GM12878 (cell line): ENCODE results near the gene KIF3A. TPM values are rescaled to one million over a fixed set of nuclear protein-coding genes. Genes with fewer than 3 reads are reported as not detected.

Source experiments
- ATAC-seq: fragments of 200-7000 bp; cut with Tn5 transposase; 3 replicates; pipeline ENCODE4 v1.9.1; 2020; ENCODE audit warnings: mild to moderate bottlenecking, moderate library complexity
- BruUV-seq: library from RNA; stranded (reverse); fragments of 400-500 nt; replicated peaks from 2 replicates; lab custom pipeline; 2021; lab: Mats Ljungman, UMichigan
- CTCF ChIA-PET: fragments of 300-600 bp; sonication (Branson Sonifier 250); formaldehyde crosslinking; extraction: SDS; loops from one replicate; lab custom pipeline; 2021; ENCODE audit warnings: inconsistent platforms; lab: Yijun Ruan, JAX
- POLR2A ChIA-PET: fragments of 350-600 bp; formaldehyde crosslinking; extraction: SDS; loops from one replicate; lab custom pipeline; 2021; ENCODE audit warnings: inconsistent platforms; lab: Charles Lee
- RAD21 ChIA-PET: fragments of 300-600 bp; sonication (Branson Sonifier 250); formaldehyde crosslinking; loops from one replicate; lab custom pipeline; 2023; ENCODE audit warnings: antibody characterized with exemption; ENCODE audit not compliant: unreplicated experiment; lab: Charles Lee
- SMC1A ChIA-PET: fragments of 300-600 bp; sonication (Branson Sonifier 250); formaldehyde crosslinking; loops from one replicate; lab custom pipeline; 2023; ENCODE audit not compliant: unreplicated experiment, uncharacterized antibody; lab: Charles Lee
- DNase-seq: peaks from one replicate; pipeline ENCODE4 v3.0.0-alpha.2; 2011; ENCODE audit warnings: low read depth, low spot score
- FAIRE-seq: peaks from 3 replicates; lab custom pipeline; 2011; peaks lifted over from hg19 to GRCh38; lab: Jason Lieb, UNC
- H2AFZ ChIP-seq: 2 replicates; pipeline ENCODE4 v1.6.0; 2011; ENCODE audit warnings: low read depth, low read length, control low read depth; ENCODE audit not compliant: control insufficient read depth
- H3K27ac ChIP-seq: 2 replicates; pipeline ENCODE4 v1.5.1; 2011; ENCODE audit warnings: control low read depth; ENCODE audit not compliant: control insufficient read depth, insufficient read depth
- H3K27me3 ChIP-seq, 2 experiments: replicated peaks in 1 of 2; 2 replicates each; pipeline versions ENCODE4 v1.6.0 to v1.6.1; 2011; ENCODE audit warnings: low read length in 1 of 2; ENCODE audit not compliant: control insufficient read depth in 2 of 2, insufficient read depth in 2 of 2
- H3K36me3 ChIP-seq, 2 experiments: 2 replicates each; pipeline ENCODE4 v1.5.1; 2011; ENCODE audit warnings: low read length in 1 of 2; ENCODE audit not compliant: control insufficient read depth in 2 of 2, insufficient read depth in 2 of 2
- H3K4me1 ChIP-seq: 2 replicates; pipeline ENCODE4 v1.6.1; 2011; ENCODE audit warnings: mild to moderate bottlenecking, low read length, moderate library complexity, mixed read lengths; ENCODE audit not compliant: control insufficient read depth, insufficient read depth
- H3K4me2 ChIP-seq: 2 replicates; pipeline ENCODE4 v1.6.0; 2011; ENCODE audit warnings: control low read depth; ENCODE audit not compliant: control insufficient read depth, insufficient read depth
- H3K4me3 ChIP-seq: fragments of 200-600 bp; sonication (generic); 2 replicates; pipeline ENCODE4 v1.5.1; 2016
- H3K79me2 ChIP-seq: 2 replicates; pipeline ENCODE4 v1.6.0; 2011; ENCODE audit warnings: low read length; ENCODE audit not compliant: control insufficient read depth, insufficient read depth
- H3K9ac ChIP-seq: 2 replicates; pipeline ENCODE4 v1.8.0; 2011; ENCODE audit warnings: low read length, control low read depth, mixed read lengths; ENCODE audit not compliant: control insufficient read depth, insufficient read depth
- H3K9me3 ChIP-seq: replicated peaks from 3 replicates; pipeline ENCODE4 v1.5.1; 2011; ENCODE audit warnings: mild to moderate bottlenecking, low read length; ENCODE audit not compliant: control insufficient read depth, insufficient read depth
- H4K20me1 ChIP-seq: 2 replicates; pipeline ENCODE4 v1.6.0; 2011; ENCODE audit not compliant: control insufficient read depth, insufficient read depth
- CBFB ChIP-seq: IDR thresholded peaks from 2 replicates; pipeline ENCODE4 v1.6.1; 2016; ENCODE audit warnings: antibody characterized with exemption, low read depth
- CHD1 ChIP-seq: IDR thresholded peaks from 2 replicates; pipeline ENCODE4 v1.6.1; 2012; ENCODE audit warnings: low read depth, low read length, improper control_type of control experiment
- SUPT20H ChIP-seq: IDR thresholded peaks from 2 replicates; pipeline ENCODE4 v1.6.1; 2011; ENCODE audit warnings: low read depth, mild to moderate bottlenecking, low read length, moderate library complexity, borderline replicate concordance; ENCODE audit not compliant: control insufficient read depth
- WGBS: methylation state at CpG from one replicate; pipeline ENCODE4 v1.1.6; 2016; ENCODE audit warnings: low lambda C conversion rate; ENCODE audit not compliant: insufficient replicate concordance, insufficient coverage; ENCODE audit errors: missing lambda C conversion rate; 5-methylcytosine and 5-hydroxymethylcytosine counted together
- in situ Hi-C: fragments of 300-500 bp; cut with MboI; formaldehyde crosslinking; loops from 9 replicates; pipeline ENCODE4 v1.14.3; 2018; ENCODE audit warnings: mixed read lengths
- intact Hi-C: fragments of 100-400 bp; cut with micrococcal nuclease; formaldehyde crosslinking; loops from one replicate; pipeline ENCODE4 v1.14.2; 2022; ENCODE audit not compliant: unreplicated experiment
- polyA plus RNA-seq, 11 experiments: library from polyadenylated mRNA; depleted of rRNA in 4 of 11; unstranded in 6 of 11; stranded (reverse) in 5 of 11; fragments of >200 nt; fragmentation: Nextera tagmentation in 4 of 11; fragmentation: Illumina TruSeq in 1 of 11; extraction: Ambion mirVana in 4 of 11; extraction: Trizol in 1 of 11; gene quantifications; 1 replicate in 1 of 11; 2 replicates in 10 of 11; pipeline versions ENCODE4 v1.2.1 to v1.2.3, GENCODE V29; 2011 to 2016; ENCODE audit warnings: inconsistent platforms in 2 of 11, missing spikeins in 2 of 11, low read depth in 1 of 11
- total RNA-seq, 4 experiments: library from RNA; depleted of rRNA in 3 of 4; stranded (reverse); fragments of >200 nt in 3 of 4; fragmentation: Illumina TruSeq in 1 of 4; extraction: Trizol in 1 of 4; gene quantifications; 2 replicates each; pipeline versions ENCODE4 v1.2.1 to v1.2.3, GENCODE V29; 2013 to 2021
- TF ChIP-seq, protein P1 (sequence below): fragments of 450-650 bp; IDR thresholded peaks from 2 replicates; pipeline ENCODE4 v1.6.1; 2017; ENCODE audit warnings: low read depth, mild to moderate bottlenecking, moderate library complexity
- TF ChIP-seq, protein P2 (sequence below): fragments of 450-650 bp; IDR thresholded peaks from 2 replicates; pipeline ENCODE4 v1.6.1; 2017; ENCODE audit warnings: borderline replicate concordance

The KIF3A gene
- total and polyA plus RNA-seq, 10 of the 15 experiments (the other 5 are each of a cell fraction or from before 2014, with no cell fraction given), result 2.7 to 36.5 (median 10.0) TPM

- TF ChIP-seq, protein P1, sequence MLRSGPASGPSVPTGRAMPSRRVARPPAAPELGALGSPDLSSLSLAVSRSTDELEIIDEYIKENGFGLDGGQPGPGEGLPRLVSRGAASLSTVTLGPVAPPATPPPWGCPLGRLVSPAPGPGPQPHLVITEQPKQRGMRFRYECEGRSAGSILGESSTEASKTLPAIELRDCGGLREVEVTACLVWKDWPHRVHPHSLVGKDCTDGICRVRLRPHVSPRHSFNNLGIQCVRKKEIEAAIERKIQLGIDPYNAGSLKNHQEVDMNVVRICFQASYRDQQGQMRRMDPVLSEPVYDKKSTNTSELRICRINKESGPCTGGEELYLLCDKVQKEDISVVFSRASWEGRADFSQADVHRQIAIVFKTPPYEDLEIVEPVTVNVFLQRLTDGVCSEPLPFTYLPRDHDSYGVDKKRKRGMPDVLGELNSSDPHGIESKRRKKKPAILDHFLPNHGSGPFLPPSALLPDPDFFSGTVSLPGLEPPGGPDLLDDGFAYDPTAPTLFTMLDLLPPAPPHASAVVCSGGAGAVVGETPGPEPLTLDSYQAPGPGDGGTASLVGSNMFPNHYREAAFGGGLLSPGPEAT, result no peak
- TF ChIP-seq CBFB, result no peak
Measured at GRCh38 chr5:132648355-132648754, 89.0 kb downstream of the KIF3A start (continued).

GRCh38 chr5:132647473-132647872, 89.9 kb downstream of the KIF3A start:
- no peaks in the 10 kb centered on the region for H3K4me1 ChIP-seq
- H3K4me3 ChIP-seq, result no peak overlapping the region
- intact Hi-C loops (no loop called here), in situ Hi-C loops (no loop called here)
- FAIRE-seq, result no peak
- ChIA-PET POLR2A (interaction anchor here (0.9 to 1.5 kb wide), 3 partner anchors 8 to 91 kb away, joined by 3 to 5 read pairs (median 4); partner anchors contain the start of gene RAD50), SMC1A (interaction anchor here (1.0 to 2.6 kb wide), 6 partner anchors 9 to 61 kb away, joined by 3 to 12 read pairs (median 3); partner anchors contain the start of gene IL13), RAD21 (interaction anchor here (1.2 to 1.4 kb wide), 2 partner anchors 14 to 61 kb away, joined by 3 to 5 read pairs; no protein-coding TSS in a partner anchor), CTCF (interaction anchor here (1.2 to 1.7 kb wide), 4 partner anchors 9 to 173 kb away, joined by 3 to 7 read pairs (median 5); no protein-coding TSS in a partner anchor)
- H3K79me2 ChIP-seq, result no peaks in the 10 kb centered on the region
- H4K20me1 ChIP-seq, result no peaks in the 10 kb centered on the region
- H3K27ac ChIP-seq, result no peak overlapping the region
- no peak for ATAC-seq
- BruUV-seq, result no TSS peak
- no peak overlapping the region for H3K9ac ChIP-seq
- no peak for TF ChIP-seq SUPT20H
- TF ChIP-seq CHD1, result no peak
- TF ChIP-seq, protein P2, sequence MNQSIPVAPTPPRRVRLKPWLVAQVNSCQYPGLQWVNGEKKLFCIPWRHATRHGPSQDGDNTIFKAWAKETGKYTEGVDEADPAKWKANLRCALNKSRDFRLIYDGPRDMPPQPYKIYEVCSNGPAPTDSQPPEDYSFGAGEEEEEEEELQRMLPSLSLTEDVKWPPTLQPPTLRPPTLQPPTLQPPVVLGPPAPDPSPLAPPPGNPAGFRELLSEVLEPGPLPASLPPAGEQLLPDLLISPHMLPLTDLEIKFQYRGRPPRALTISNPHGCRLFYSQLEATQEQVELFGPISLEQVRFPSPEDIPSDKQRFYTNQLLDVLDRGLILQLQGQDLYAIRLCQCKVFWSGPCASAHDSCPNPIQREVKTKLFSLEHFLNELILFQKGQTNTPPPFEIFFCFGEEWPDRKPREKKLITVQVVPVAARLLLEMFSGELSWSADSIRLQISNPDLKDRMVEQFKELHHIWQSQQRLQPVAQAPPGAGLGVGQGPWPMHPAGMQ, result no peak
- no peaks in the 10 kb centered on the region; the same call in 1 of the 3 replicates for H3K9me3 ChIP-seq
- H3K4me2 ChIP-seq, result no peak overlapping the region
- DNase-seq, result no peak
- 73% methylated on average over 2 of the region's 2 CpGs for WGBS
- H2AFZ ChIP-seq, result no peak overlapping the region
- H3K36me3 ChIP-seq, result peaks cover 6 to 7% of the 10 kb centered on the region in 2 experiments
- H3K27me3 ChIP-seq, result no peaks in the 10 kb centered on the region
